ENCODE results near the gene OR3A3.
"Not testable (repeated sequence)": the region's sequence is repeated elsewhere in the genome, so short reads cannot be mapped to it uniquely, and the experiment has no call there.

OR3A3 gene

GRCh38 chr17:3411070-3411469 lies at the start of gene OR3A3:
Gene OR3A3, plus strand, starts transcription at chr17:3411370.
- DNase-seq (ENCODE audit: low read depth in 1 of 2, low spot score in 1 of 2) = no peak

- not testable (repeated sequence) for DNase-seq (ENCODE audit: low read depth in 1 of 2, low spot score in 1 of 2)
Measured at GRCh38 chr17:3371167-3371566, 40.0 kb upstream of the OR3A3 start.

- no peak for DNase-seq (ENCODE audit: low read depth in 1 of 2, low spot score in 1 of 2)
Measured at GRCh38 chr17:3378321-3378720, 32.8 kb upstream of the OR3A3 start.

- no peak for DNase-seq (ENCODE audit: low read depth in 1 of 2, low spot score in 1 of 2)
Measured at GRCh38 chr17:3381957-3382356, 29.2 kb upstream of the OR3A3 start.

GRCh38 chr17:3385869-3386816 lies 25.0 kb upstream of the OR3A3 start, which contains the start of gene OR3A2:
Gene OR3A2, minus strand, starts transcription at chr17:3386308.
- DNase-seq (ENCODE audit: low read depth in 1 of 2, low spot score in 1 of 2) = no peak

GRCh38 chr17:3389791-3390190 lies 21.4 kb upstream of the OR3A3 start:
- no peak for DNase-seq (ENCODE audit: low read depth in 1 of 2, low spot score in 1 of 2)

- not testable (repeated sequence) for DNase-seq (ENCODE audit: low read depth in 1 of 2, low spot score in 1 of 2)
Measured at GRCh38 chr17:3397801-3398200, 13.4 kb upstream of the OR3A3 start.

GRCh38 chr17:3398310-3398709 lies 12.9 kb upstream of the OR3A3 start, which contains the start of gene OR1E1:
Gene OR1E1, minus strand, starts transcription at chr17:3398410. Its CDS starts 0 bp downstream, at chr17:3398410.
- DNase-seq (ENCODE audit: low read depth in 1 of 2, low spot score in 1 of 2) = no peak

- DNase-seq (ENCODE audit: low read depth in 1 of 2, low spot score in 1 of 2) = no peak
Measured at GRCh38 chr17:3400055-3400454, 11.1 kb upstream of the OR3A3 start.

- no peak for DNase-seq (ENCODE audit: low read depth in 1 of 2, low spot score in 1 of 2)
Measured at GRCh38 chr17:3401786-3402185, 9.4 kb upstream of the OR3A3 start.

GRCh38 chr17:3403856-3404255 lies 7.3 kb upstream of the OR3A3 start:
- not testable (repeated sequence) for DNase-seq (ENCODE audit: low read depth in 1 of 2, low spot score in 1 of 2)

GRCh38 chr17:3412216-3412615 lies 1.0 kb downstream of the OR3A3 start:
- not testable (repeated sequence) for DNase-seq (ENCODE audit: low read depth in 1 of 2, low spot score in 1 of 2)

GRCh38 chr17:3415610-3416009 lies 4.4 kb downstream of the OR3A3 start:
- DNase-seq (ENCODE audit: low read depth in 1 of 2, low spot score in 1 of 2) = no peak

- DNase-seq (ENCODE audit: low read depth in 1 of 2, low spot score in 1 of 2) = no peak
Measured at GRCh38 chr17:3418222-3418621, 7.1 kb downstream of the OR3A3 start.

GRCh38 chr17:3433215-3433614 lies 22.0 kb downstream of the OR3A3 start:
- not testable (repeated sequence) for DNase-seq (ENCODE audit: low read depth in 1 of 2, low spot score in 1 of 2)

- DNase-seq (ENCODE audit: low read depth in 1 of 2, low spot score in 1 of 2) = no peak
Measured at GRCh38 chr17:3433741-3434140, 22.6 kb downstream of the OR3A3 start, which contains the start of gene OR1E2. Gene OR1E2, minus strand, starts transcription at chr17:3433841. Its CDS starts 0 bp downstream, at chr17:3433841.

GRCh38 chr17:3438368-3438767 lies 27.2 kb downstream of the OR3A3 start:
- DNase-seq (ENCODE audit: low read depth in 1 of 2, low spot score in 1 of 2) = no peak

GRCh38 chr17:3440451-3440850 lies 29.3 kb downstream of the OR3A3 start:
- DNase-seq (ENCODE audit: low read depth in 1 of 2, low spot score in 1 of 2) = no peak

- no peak for DNase-seq (ENCODE audit: low read depth in 1 of 2, low spot score in 1 of 2)
Measured at GRCh38 chr17:3447625-3448024, 36.5 kb downstream of the OR3A3 start.

GRCh38 chr17:3448059-3448665 lies 37.0 kb downstream of the OR3A3 start:
- no peak for DNase-seq (ENCODE audit: low read depth in 1 of 2, low spot score in 1 of 2)

GRCh38 chr17:3466355-3466754 lies 55.2 kb downstream of the OR3A3 start:
- not testable (repeated sequence) for DNase-seq (ENCODE audit: low read depth in 1 of 2, low spot score in 1 of 2)

- no peak for DNase-seq (ENCODE audit: low read depth in 1 of 2, low spot score in 1 of 2)
Measured at GRCh38 chr17:3469529-3469928, 58.4 kb downstream of the OR3A3 start.
